ENCODE results near the gene IRX4. TPM values are rescaled to one million over a fixed set of nuclear protein-coding genes. Genes with fewer than 3 reads are reported as not detected.

Gene IRX4
- total and polyA plus RNA-seq, 2 experiments from 2014 or later = not detected

GRCh38 chr5:1833264-1834021 lies 49.3 kb downstream of the IRX4 start:
- Histone ChIP-seq H3K27me3 (replicated peaks; ENCODE audit: insufficient read depth) (peaks cover 27% of the 10 kb centered on the region), H3K27ac (no peak overlapping the region), H3K9me3 (ENCODE audit: low read depth) (no peaks in the 10 kb centered on the region), H3K4me1 (ENCODE audit: insufficient read depth) (no peaks in the 10 kb centered on the region), H3K79me2 (ENCODE audit: insufficient read depth) (no peaks in the 10 kb centered on the region), H3K4me2 (ENCODE audit: unreplicated experiment) (no peak overlapping the region), H3F3A (ENCODE audit: insufficient read depth) (no peaks in the 10 kb centered on the region), H3K9me2 (ENCODE audit: insufficient read depth) (no peaks in the 10 kb centered on the region), H2AFZ (no peak overlapping the region), H4K20me1 (ENCODE audit: insufficient read depth) (no peaks in the 10 kb centered on the region), H3K4me3 (no peak overlapping the region), H3K9ac (no peak overlapping the region), H3K36me3 (ENCODE audit: low read depth) (no peaks in the 10 kb centered on the region)
- 73 to 79% methylated on average over 14 to 16 of the region's 16 CpGs for WGBS, 2 experiments (ENCODE audit: low coverage in 1 of 2, low lambda C conversion rate in 2 of 2, missing lambda C conversion rate in 2 of 2)
- DNase-seq = no peak
- in situ Hi-C loops (cut with MboI) = no loop called here
- TF ChIP-seq EZH2 (IDR thresholded peaks at IDR 0.05; ENCODE audit: insufficient read depth, poor library complexity, severe bottlenecking) = no peak
- TF ChIP-seq EZH2phosphoT487 (IDR thresholded peaks at IDR 0.05; ENCODE audit: insufficient read depth, low read depth) = no peak

GRCh38 chr5:1832511-1833250 lies 50.0 kb downstream of the IRX4 start:
- no peaks in the 10 kb centered on the region for H3K4me1 ChIP-seq (ENCODE audit: insufficient read depth)
- H2AFZ ChIP-seq = no peak overlapping the region
- no peak overlapping the region for H3K4me3 ChIP-seq
- H3K9me3 ChIP-seq (ENCODE audit: low read depth) = no peaks in the 10 kb centered on the region
- no peaks in the 10 kb centered on the region for H3K9me2 ChIP-seq (ENCODE audit: insufficient read depth)
- no peaks in the 10 kb centered on the region for H4K20me1 ChIP-seq (ENCODE audit: insufficient read depth)
- no peak overlapping the region for H3K27ac ChIP-seq
- no peak overlapping the region for H3K9ac ChIP-seq
- H3K36me3 ChIP-seq (ENCODE audit: low read depth) = no peaks in the 10 kb centered on the region
- H3K27me3 ChIP-seq (replicated peaks; ENCODE audit: insufficient read depth) = peaks cover 22% of the 10 kb centered on the region
- no peaks in the 10 kb centered on the region for H3K79me2 ChIP-seq (ENCODE audit: insufficient read depth)
- no peaks in the 10 kb centered on the region for H3F3A ChIP-seq (ENCODE audit: insufficient read depth)
- TF ChIP-seq EZH2phosphoT487 (IDR thresholded peaks at IDR 0.05; ENCODE audit: insufficient read depth, low read depth) (no peak), EZH2 (IDR thresholded peaks at IDR 0.05; ENCODE audit: insufficient read depth, poor library complexity, severe bottlenecking) (no peak)
- in situ Hi-C loops (cut with MboI) = no loop called here
- 77 to 79% methylated on average over 26 to 28 of the region's 28 CpGs for WGBS, 2 experiments (ENCODE audit: low coverage in 1 of 2, low lambda C conversion rate in 2 of 2, missing lambda C conversion rate in 2 of 2)
- H3K4me2 ChIP-seq (ENCODE audit: unreplicated experiment) = no peak overlapping the region
- DNase-seq = no peak

GRCh38 chr5:1831677-1832313 lies 50.9 kb downstream of the IRX4 start:
- Histone ChIP-seq H3K79me2 (ENCODE audit: insufficient read depth) (no peaks in the 10 kb centered on the region), H3K4me1 (ENCODE audit: insufficient read depth) (no peaks in the 10 kb centered on the region), H4K20me1 (ENCODE audit: insufficient read depth) (no peaks in the 10 kb centered on the region), H3K4me2 (ENCODE audit: unreplicated experiment) (no peak overlapping the region), H3K36me3 (ENCODE audit: low read depth) (no peaks in the 10 kb centered on the region), H3F3A (ENCODE audit: insufficient read depth) (no peaks in the 10 kb centered on the region), H3K27me3 (replicated peaks; ENCODE audit: insufficient read depth) (peaks cover 22% of the 10 kb centered on the region), H2AFZ (no peak overlapping the region), H3K9me3 (ENCODE audit: low read depth) (no peaks in the 10 kb centered on the region), H3K9me2 (ENCODE audit: insufficient read depth) (no peaks in the 10 kb centered on the region), H3K27ac (no peak overlapping the region), H3K4me3 (no peak overlapping the region), H3K9ac (no peak overlapping the region)
- WGBS, 2 experiments (ENCODE audit: low coverage in 1 of 2, low lambda C conversion rate in 2 of 2, missing lambda C conversion rate in 2 of 2) = 38 to 40% methylated on average over 14 of the region's 14 CpGs
- peak; percentile 26 for DNase-seq
- in situ Hi-C loops (cut with MboI) = no loop called here
- no peak for TF ChIP-seq EZH2phosphoT487 (IDR thresholded peaks at IDR 0.05; ENCODE audit: insufficient read depth, low read depth)
- no peak for TF ChIP-seq EZH2 (IDR thresholded peaks at IDR 0.05; ENCODE audit: insufficient read depth, poor library complexity, severe bottlenecking)

- no peak for TF ChIP-seq EZH2phosphoT487 (IDR thresholded peaks at IDR 0.05; ENCODE audit: insufficient read depth, low read depth)
- TF ChIP-seq EZH2 (IDR thresholded peaks at IDR 0.05; ENCODE audit: insufficient read depth, poor library complexity, severe bottlenecking) = no peak
Measured at GRCh38 chr5:1831257-1831656, 51.5 kb downstream of the IRX4 start.

More at GRCh38 chr5:1831257-1831656, 51.5 kb downstream of the IRX4 start:
- no peaks in the 10 kb centered on the region for H3K4me1 ChIP-seq (ENCODE audit: insufficient read depth)
- no peak overlapping the region for H3K27ac ChIP-seq
- DNase-seq = no peak
- no peak overlapping the region for H3K4me2 ChIP-seq (ENCODE audit: unreplicated experiment)
- H3K9ac ChIP-seq = no peak overlapping the region
- no peak overlapping the region for H3K4me3 ChIP-seq
- H3F3A ChIP-seq (ENCODE audit: insufficient read depth) = no peaks in the 10 kb centered on the region
- no peaks in the 10 kb centered on the region for H3K9me3 ChIP-seq (ENCODE audit: low read depth)
- H3K27me3 ChIP-seq (replicated peaks; ENCODE audit: insufficient read depth) = peaks cover 19% of the 10 kb centered on the region
- 77 to 81% methylated on average over 11 of the region's 11 CpGs for WGBS, 2 experiments (ENCODE audit: low coverage in 1 of 2, low lambda C conversion rate in 2 of 2, missing lambda C conversion rate in 2 of 2)
- H3K9me2 ChIP-seq (ENCODE audit: insufficient read depth) = no peaks in the 10 kb centered on the region
- H4K20me1 ChIP-seq (ENCODE audit: insufficient read depth) = no peaks in the 10 kb centered on the region
- H2AFZ ChIP-seq = no peak overlapping the region
- in situ Hi-C loops (cut with MboI) = no loop called here
- H3K79me2 ChIP-seq (ENCODE audit: insufficient read depth) = no peaks in the 10 kb centered on the region
- no peaks in the 10 kb centered on the region for H3K36me3 ChIP-seq (ENCODE audit: low read depth)

All from GM23248 (cell line).